Lower lobe of right lung (tissue), 2 donors: ENCODE measurements around the gene SMURF1. TPM values are rescaled to one million over a fixed set of nuclear protein-coding genes. Genes with fewer than 3 reads are reported as not detected.

ENCODE experiments used
- ATAC-seq, 2 donors: fragments of 200-7000 bp; cut with Tn5 transposase; one replicate each; pipeline ENCODE4 v1.9.1; 2020 to 2022; ENCODE audit warnings: mild to moderate bottlenecking in 2 of 2, moderate library complexity in 2 of 2
- DNase-seq: peaks from one replicate; pipeline ENCODE4 v3.0.0-alpha.2; 2020
- H3K27ac ChIP-seq: fragments of 200-600 bp; one replicate; pipeline ENCODE4 v1.8.0; 2022
- H3K27me3 ChIP-seq: fragments of 200-600 bp; one replicate; pipeline ENCODE4 v1.8.0; 2022; ENCODE audit warnings: low read depth
- H3K36me3 ChIP-seq: fragments of 200-600 bp; one replicate; pipeline ENCODE4 v1.8.0; 2022; ENCODE audit warnings: mild to moderate bottlenecking
- H3K4me1 ChIP-seq: fragments of 200-600 bp; one replicate; pipeline ENCODE4 v1.8.0; 2022
- H3K4me3 ChIP-seq: fragments of 200-600 bp; one replicate; pipeline ENCODE4 v1.8.0; 2022; ENCODE audit warnings: mild to moderate bottlenecking
- H3K9me3 ChIP-seq: fragments of 200-600 bp; one replicate; pipeline ENCODE4 v1.8.0; 2022
- CTCF ChIP-seq: fragments of 200-600 bp; IDR thresholded peaks from one replicate; pipeline ENCODE4 v1.8.0; 2022; ENCODE audit warnings: antibody characterized with exemption, mild to moderate bottlenecking
- intact Hi-C: fragments of 100-400 bp; cut with DNase I; formaldehyde crosslinking; loops from one replicate; pipeline ENCODE4 v1.11.0; 2022
- total RNA-seq: library from RNA; stranded (reverse); fragmentation: NEBNext Ultra II Directional; extraction: Animal tissue kit (Norgen Biotek cat#: 25700); gene quantifications from one replicate; pipeline ENCODE4 v1.2.1, GENCODE V29; 2021
- donor health status: DM: no; HTN: yes; CAD: no; lungs with severe emphysema.

Gene SMURF1
- total RNA-seq, 1 donor from 2014 or later: 32.0 TPM

DNA sequence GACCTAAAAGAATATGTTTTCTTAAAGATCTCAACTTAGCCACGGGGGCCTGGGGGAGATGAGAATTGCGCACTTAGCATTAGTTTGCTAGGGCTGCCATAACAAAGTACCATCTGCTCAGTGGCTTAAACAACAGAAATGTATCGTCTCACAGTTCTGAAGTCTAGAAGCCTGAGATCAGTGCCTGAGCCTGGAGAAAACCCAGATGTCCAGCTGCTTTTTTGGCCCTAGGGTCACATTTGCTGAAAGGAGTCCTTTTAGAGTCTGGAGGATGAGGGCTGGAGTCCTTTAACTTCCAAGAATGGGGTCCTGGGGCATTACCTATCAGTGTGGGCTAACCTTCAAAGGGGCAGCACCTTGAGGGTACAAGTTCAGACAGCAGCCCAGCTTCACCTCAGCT, 48.2 kb downstream of the SMURF1 start:
- no peak for DNase-seq
- no peaks in the 10 kb centered on the region for H3K27me3 ChIP-seq
- peaks cover 9% of the 10 kb centered on the region for H3K4me1 ChIP-seq
- no peak overlapping the region for H3K27ac ChIP-seq
- TF ChIP-seq CTCF: no peak
- H3K4me3 ChIP-seq: no peak overlapping the region
- ATAC-seq: peak; percentile 37 to 40
- intact Hi-C loops: no loop called here
- no peaks in the 10 kb centered on the region for H3K36me3 ChIP-seq
- peaks cover 10% of the 10 kb centered on the region for H3K9me3 ChIP-seq

- ATAC-seq (no peak), DNase-seq (no peak)
- intact Hi-C loops: no loop called here
- Histone ChIP-seq H3K27me3 (no peaks in the 10 kb centered on the region), H3K27ac (no peak overlapping the region), H3K4me3 (no peak overlapping the region), H3K9me3 (peaks cover 10% of the 10 kb centered on the region), H3K36me3 (no peaks in the 10 kb centered on the region), H3K4me1 (peaks cover 9% of the 10 kb centered on the region)
- TF ChIP-seq CTCF: no peak
These were observed 49.5 kb downstream of the SMURF1 start for GRCh38 chr7:99094401-99094800.

DNA sequence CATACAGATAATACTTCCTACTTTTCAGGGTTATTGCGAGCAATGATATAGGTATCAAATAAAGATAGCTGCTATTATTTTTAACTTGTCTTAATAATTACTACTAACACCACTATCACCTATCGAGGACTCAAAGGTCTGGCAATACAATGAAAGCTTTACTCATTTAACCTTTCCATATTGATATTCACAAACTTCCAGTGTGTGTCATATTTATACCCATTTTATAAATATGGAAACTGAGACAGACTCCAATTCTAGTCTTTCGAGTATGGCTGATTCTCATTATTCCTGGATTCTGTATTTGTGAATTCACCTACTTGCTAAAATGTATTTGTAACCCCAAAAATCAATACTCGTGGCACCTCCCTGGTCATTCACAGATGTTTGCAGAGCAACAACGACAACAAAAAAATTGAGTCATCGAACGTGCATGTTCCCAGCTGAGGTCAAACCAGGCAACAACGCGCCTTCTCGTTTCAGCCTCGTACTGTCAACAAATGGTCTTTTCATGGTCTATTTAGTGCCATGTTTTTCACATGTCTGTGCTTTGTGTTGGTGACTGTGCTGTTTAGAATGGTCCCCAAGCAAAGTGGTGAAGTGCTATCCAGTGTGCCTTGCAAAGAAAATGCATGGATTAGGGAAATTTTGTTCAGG, 51.7 kb downstream of the SMURF1 start:
- DNase-seq (no peak), ATAC-seq (no peak)
- Histone ChIP-seq H3K9me3 (no peaks in the 10 kb centered on the region), H3K4me3 (no peak overlapping the region), H3K36me3 (no peaks in the 10 kb centered on the region), H3K4me1 (peaks cover 9% of the 10 kb centered on the region), H3K27ac (no peak overlapping the region), H3K27me3 (no peaks in the 10 kb centered on the region)
- intact Hi-C loops: no loop called here
- TF ChIP-seq CTCF: no peak

DNA sequence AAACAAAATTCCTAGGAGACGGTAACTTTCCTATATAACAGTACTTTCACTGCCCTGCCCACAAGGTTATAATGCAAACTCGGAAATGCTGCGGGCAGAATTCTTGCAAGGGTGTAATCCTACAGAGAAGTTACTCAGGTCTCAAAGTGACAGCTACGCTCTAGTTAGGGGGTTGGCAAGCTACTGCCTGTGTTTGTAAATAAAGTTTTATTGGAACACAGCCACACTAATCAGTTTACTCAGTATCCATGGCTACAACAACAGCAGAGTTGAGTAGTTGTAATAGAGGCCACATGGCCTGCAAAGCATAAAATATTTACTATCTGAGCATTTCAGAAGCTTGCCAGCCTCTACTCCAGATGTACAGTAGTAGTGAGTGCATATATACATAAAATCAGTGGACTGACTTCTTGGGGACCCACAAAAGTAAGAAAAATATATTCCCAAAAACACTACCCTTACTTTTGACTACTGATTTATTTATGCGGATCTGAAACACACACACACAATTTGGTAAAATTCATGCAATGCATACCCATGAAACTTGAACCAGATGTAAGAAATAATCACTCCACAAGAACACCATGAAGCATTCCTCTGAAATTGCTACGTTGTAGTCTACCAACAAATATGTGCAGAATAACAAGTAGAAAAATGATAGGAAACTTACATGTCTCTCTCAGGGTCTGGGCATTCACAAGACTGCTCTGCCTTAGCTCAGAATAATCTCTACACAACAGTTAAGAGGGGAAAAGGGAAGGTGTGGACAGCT, 53.0 kb downstream of the SMURF1 start:
- ATAC-seq: peak in 1 of 2 donors; percentile 17

More for the DNA sequence above, 53.0 kb downstream of the SMURF1 start:
- no peak overlapping the region for H3K27ac ChIP-seq
- TF ChIP-seq CTCF: no peak
- H3K4me1 ChIP-seq: peaks cover 8% of the 10 kb centered on the region
- intact Hi-C loops: no loop called here
- no peak overlapping the region for H3K4me3 ChIP-seq
- H3K27me3 ChIP-seq: no peaks in the 10 kb centered on the region
- H3K36me3 ChIP-seq: no peaks in the 10 kb centered on the region
- DNase-seq: no peak
- H3K9me3 ChIP-seq: no peaks in the 10 kb centered on the region
